Retinal pigment epithelial cell (primary cell): ENCODE results near the gene MEI1.

ENCODE experiments used
- DNase-seq: peaks from one replicate; pipeline ENCODE4 v3.0.0-alpha.2; 2010; ENCODE audit warnings: low read depth
- H3K4me3 ChIP-seq: 2 replicates; pipeline ENCODE4 v1.5.1; 2011; ENCODE audit warnings: mild to moderate bottlenecking, low read length, control low read depth, moderate library complexity
- CTCF ChIP-seq: conservative IDR thresholded peaks from 2 replicates; pipeline ENCODE4 v1.5.1; 2011; ENCODE audit warnings: low read depth, low read length, control low read depth, inconsistent platforms

MEI1 gene

GRCh38 chr22:41699264-41700107 lies at the start of gene MEI1:
Gene MEI1, plus strand, starts transcription at chr22:41699503. Its CDS starts 36 bp downstream, at chr22:41699539.
- H3K4me3 ChIP-seq: no peak within 1 kb of the TSS
- DNase-seq: no peak
- no peak for TF ChIP-seq CTCF

- no peak overlapping the region for H3K4me3 ChIP-seq
- DNase-seq: no peak
- no peak for TF ChIP-seq CTCF
Observed at GRCh38 chr22:41650229-41650628, 49.1 kb upstream of the MEI1 start.

- no peak overlapping the region for H3K4me3 ChIP-seq
- no peak for DNase-seq
- no peak for TF ChIP-seq CTCF
Observed at GRCh38 chr22:41650821-41651220, 48.5 kb upstream of the MEI1 start.

- H3K4me3 ChIP-seq: no peak overlapping the region
- DNase-seq: no peak
- TF ChIP-seq CTCF: no peak
Observed at GRCh38 chr22:41654322-41654721, 45.0 kb upstream of the MEI1 start.

GRCh38 chr22:41656556-41656955 lies 42.7 kb upstream of the MEI1 start:
- no peak for DNase-seq
- H3K4me3 ChIP-seq: no peak overlapping the region
- no peak for TF ChIP-seq CTCF

- no peak overlapping the region for H3K4me3 ChIP-seq
- DNase-seq: no peak
- TF ChIP-seq CTCF: no peak
Observed at GRCh38 chr22:41657709-41658108, 41.6 kb upstream of the MEI1 start.

GRCh38 chr22:41658869-41659268 lies 40.4 kb upstream of the MEI1 start:
- DNase-seq: no peak
- no peak for TF ChIP-seq CTCF

More at GRCh38 chr22:41658869-41659268, 40.4 kb upstream of the MEI1 start:
- no peak overlapping the region for H3K4me3 ChIP-seq
